G401 (cell line): Measurements from ENCODE around the gene TMEM108. TPM values are rescaled to one million over a fixed set of nuclear protein-coding genes. Genes with fewer than 3 reads are reported as not detected.

Source experiments
- DNase-seq: peaks from one replicate; pipeline ENCODE4 v3.0.0-alpha.2; 2015; ENCODE audit warnings: low spot score
- in situ Hi-C: cut with HindIII; loops from 2 replicates; pipeline ENCODE4 v1.10.0; 2016; ENCODE audit warnings: low sequenced_read_pairs, mixed read lengths
- total RNA-seq: library from RNA; depleted of rRNA; stranded (reverse); fragments of >200 nt; shearing (Covaris generic); gene quantifications from 2 replicates; pipeline ENCODE4 v1.2.3, GENCODE V29; 2014

The TMEM108 gene
- total RNA-seq, 1 experiment from 2014 or later: not detected

DNA sequence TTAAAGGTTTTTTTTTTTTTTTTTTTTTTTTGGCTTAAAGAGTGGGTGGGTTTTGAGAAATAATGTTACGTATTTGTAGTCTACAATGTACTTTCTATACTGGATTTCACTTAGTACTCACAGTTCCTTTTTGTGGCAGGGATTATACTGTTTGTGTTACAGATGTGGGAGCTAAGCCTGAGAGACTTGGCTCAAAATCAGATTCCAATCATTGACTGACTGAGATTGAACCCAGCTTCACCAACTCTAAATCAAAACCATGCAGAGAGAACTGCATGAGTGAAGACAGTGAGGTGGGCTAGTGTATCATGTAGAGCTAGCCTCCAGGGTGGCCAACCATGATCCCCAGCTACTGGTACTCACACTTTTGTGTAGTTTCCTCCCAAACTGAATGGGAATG lies 68.0 kb downstream of the TMEM108 start:
- no peak for DNase-seq
- in situ Hi-C loops: no loop called here

DNA sequence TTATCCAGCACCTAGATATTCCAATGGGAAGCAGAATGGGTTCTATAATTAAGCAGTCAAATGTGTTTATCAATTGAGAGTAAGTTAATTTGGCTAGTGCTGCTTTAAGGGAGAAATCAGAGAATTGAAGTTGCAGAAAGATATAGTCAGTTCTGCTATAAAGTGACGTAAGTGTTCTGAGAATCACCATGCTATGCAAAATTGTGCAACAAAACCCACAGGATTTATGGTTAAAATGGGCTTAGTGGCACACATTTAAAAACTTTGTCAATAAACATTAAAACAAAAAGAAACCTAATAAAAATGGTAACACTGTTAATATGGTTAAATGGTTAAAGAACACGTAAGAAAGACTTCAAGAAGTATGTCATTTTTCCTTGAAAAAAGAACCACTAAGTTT lies 74.5 kb downstream of the TMEM108 start:
- in situ Hi-C loops: no loop called here
- DNase-seq: no peak

DNA sequence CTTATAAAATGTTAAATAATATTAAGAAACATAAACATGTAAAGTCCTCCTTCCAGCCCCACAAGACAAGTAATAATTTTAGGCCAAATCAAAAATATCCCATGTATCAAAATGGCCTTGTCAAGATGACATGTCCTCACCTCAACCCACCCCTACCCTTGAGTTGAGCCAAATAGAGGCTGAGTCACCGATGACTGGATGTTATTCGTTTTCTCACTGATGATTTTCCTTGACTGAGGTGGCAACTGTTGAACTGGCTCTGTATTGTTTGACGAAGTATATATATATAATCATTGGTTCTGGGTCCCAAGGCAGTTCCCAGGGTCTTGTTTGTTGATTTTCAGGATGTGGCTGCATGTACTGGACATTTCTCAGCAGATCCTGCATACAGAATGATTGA lies 75.3 kb downstream of the TMEM108 start:
- in situ Hi-C loops: no loop called here
- DNase-seq: no peak

DNA sequence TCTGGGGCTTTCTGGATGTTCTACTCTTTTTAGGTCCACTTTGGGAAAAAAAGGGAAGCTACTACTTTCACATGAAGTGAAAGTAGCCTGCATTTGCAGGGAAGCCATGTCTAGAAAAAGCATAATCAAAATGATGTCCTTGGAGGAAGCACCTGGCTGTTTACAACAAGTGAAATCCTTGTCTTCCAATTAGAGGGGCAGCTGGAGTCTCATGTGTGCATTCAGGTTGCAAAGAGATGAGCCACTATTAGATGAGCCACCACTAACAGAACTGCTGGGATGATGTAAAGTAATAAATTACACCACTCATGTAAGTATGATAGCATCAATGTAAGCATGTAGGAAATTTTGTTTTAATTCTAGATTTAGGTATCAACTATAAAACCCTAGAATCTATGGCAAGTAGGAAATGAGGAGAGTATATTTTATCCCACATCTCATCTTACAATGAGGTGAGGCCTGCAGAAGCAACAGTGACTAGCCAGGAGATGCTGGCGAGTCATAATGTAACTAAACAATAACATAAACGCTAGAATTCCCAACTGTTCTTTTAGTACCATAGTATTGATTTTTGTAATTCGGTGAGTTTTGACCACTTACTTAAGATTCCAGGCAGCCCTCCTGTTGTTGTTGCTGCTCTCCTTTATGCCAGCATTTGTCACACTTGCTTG lies 75.9 kb downstream of the TMEM108 start:
- in situ Hi-C loops: no loop called here
- no peak for DNase-seq

DNA sequence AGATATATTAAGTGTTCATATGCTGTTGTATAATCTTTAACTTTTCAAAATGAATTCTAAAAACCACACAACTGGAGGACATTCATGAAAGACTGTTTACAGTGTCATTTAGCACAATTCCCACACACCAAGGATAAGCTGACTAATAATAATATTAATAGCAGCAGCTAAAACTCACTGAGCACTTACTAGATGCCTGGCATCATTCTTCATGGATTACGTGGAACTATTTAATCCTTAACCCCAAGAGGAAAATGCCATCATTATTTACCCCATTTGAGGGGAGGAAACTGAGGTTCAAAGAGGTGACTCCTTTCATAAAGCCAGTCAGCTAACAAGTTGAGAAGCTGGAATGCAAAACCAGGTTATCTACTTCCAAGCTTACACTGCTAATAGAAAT lies 77.0 kb downstream of the TMEM108 start:
- DNase-seq: no peak
- in situ Hi-C loops: no loop called here

DNA sequence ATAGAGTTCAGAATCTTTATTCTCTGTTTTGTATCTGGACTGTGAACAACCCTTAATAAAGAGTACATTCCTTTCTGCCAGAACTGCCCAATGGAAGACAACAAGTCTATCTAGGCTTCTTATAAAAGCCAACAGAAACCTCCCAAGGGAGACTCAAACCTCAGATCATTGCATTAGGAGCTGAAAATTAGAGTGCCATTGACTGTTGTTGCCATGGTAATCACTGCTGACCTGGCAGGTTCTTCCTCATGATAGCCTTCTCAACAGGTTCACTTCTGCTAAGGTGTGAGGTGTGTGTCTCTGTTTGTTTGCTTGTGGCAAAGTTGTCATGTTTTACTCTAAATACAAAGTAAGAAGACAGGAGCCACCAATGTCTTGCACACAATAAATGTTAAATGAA lies 79.2 kb downstream of the TMEM108 start:
- in situ Hi-C loops: no loop called here

DNA sequence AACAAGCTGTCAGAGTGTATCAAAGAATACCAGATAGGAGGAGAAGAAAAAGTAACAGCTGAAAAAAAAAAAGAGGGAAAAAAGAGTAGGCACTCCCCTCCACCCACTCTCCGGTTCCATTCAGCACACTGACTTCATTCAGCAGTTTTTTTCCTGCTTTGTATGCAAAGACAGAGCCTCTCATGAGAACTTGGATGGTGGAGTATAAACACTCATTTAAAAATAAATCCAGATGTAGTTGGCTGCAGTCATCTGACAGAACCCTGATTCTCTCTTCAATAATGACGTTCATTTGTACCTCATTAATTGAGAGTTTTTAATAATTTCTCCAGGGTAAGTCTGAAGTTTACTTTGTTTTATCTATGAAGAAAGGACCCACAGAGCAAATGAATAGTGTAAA lies 81.0 kb downstream of the TMEM108 start:
- no peak for DNase-seq
- in situ Hi-C loops: no loop called here

More for the DNA sequence above, 79.2 kb downstream of the TMEM108 start:
- DNase-seq: no peak

DNA sequence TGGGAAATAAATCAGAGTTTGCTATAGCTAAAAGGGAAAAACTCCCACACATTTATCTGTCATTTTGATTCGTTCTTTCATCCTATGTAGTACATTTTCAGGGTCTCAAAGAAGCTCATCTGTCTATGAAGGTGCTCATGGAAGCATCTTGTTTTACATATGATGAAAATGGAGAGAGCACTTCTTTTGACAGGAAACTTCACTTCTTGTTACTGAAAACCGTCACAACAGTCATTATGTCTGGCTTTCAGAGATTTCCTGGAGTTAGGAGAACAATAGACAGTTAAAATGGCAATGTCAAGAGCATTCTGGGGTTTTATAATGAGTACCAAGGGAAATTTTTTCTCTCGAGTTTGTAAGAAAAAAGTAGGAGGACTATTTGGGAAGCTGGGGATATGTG lies 83.3 kb downstream of the TMEM108 start:
- in situ Hi-C loops: no loop called here
- no peak for DNase-seq

DNA sequence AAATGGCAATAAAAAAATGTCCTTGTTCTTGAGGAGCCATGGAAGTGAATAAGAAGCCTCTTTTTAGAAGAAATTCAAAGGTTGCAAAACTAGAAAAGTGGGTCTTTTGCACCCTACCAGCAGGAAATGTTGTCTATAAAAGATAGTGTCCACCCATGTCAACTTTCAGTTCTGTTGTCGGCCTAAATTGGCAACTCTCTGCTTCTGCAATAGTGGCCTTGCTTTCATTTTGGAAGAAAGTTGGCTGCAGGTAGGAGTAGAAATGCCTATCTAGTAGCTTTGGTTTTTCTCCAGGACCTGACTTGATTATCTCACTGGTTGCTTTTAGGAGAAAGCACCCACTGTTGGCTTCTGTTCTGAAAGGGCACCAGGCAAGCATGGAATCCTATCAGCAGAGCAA lies 85.4 kb downstream of the TMEM108 start:
- DNase-seq: no peak
- in situ Hi-C loops: no loop called here

DNA sequence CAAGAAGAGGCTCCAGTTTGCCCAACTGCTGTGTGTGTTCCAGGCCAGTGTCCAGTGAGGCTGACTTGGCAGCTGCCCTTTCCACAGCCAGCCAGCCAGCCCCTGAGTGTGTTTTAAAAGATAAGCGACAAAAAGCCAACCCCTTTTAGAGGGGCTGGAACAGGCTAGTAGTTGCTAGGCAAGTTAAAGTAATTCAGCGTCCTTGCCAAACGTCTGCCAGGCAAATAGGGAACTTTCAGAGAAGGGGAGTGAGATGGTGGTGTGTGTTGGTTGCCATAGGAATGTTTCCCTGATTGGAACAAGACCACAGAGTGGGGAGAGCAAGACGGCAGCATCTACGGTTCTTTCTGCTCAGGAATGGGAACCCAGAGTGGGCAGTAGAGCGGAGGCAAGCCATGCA lies 86.3 kb downstream of the TMEM108 start:
- in situ Hi-C loops: no loop called here
- DNase-seq: peak; percentile 38

DNA sequence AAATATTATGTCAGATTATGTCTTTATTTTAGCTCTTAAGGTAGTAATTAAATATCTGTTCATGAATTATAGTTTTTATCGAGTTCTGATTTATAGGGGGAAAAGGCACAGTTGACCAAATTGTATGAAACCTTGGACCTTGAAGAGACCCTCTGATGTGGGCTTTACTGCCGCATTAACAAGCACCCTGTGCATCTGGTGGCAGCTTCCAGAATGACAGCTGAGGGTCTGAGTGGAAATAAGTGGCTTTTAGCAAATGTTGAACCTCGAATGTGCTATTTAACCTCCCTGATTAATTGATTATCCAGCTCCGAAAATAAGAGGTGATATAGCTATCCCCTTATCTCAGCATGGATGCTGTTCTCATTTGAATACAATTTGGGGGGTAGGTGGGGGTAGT lies 87.0 kb downstream of the TMEM108 start:
- DNase-seq: no peak
- in situ Hi-C loops: no loop called here

DNA sequence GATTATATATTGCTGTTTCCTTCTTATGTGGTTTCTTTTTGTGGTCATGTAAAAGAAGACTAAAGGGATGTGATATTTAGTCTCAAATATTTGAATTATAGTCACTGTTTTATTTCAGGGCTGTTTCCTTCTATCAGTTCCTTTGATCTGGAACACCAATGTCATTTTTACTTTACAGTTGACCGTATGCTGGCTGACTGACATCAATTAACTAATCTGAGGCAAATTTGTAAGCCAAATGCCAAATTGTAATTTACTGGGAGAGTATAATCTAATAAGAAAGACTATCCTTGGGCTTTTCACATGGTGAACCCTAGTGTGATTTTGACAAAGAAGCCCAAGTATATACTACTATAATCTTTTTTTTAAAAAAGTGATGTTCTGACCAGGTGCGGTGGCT lies 87.6 kb downstream of the TMEM108 start:
- no peak for DNase-seq
- in situ Hi-C loops: no loop called here

DNA sequence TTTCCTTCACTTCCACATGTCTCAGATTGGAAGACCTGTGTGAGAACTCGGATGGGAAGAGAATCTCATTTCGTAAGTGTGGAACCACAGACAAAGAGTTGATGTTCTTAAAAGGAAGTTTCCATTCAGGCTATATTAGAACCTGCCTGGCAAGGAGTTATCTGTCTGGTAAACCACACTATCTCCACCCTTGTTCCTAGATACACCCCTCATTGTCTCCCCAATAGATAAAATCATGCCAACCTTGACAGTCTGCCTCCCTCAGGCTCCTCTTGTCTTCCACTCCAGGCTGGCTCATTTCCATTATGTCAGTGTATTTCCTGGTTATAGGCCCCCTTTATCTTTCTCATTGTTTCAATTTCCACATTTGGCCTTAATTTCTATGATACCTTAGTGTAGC lies 89.2 kb downstream of the TMEM108 start:
- in situ Hi-C loops: no loop called here
- DNase-seq: no peak

DNA sequence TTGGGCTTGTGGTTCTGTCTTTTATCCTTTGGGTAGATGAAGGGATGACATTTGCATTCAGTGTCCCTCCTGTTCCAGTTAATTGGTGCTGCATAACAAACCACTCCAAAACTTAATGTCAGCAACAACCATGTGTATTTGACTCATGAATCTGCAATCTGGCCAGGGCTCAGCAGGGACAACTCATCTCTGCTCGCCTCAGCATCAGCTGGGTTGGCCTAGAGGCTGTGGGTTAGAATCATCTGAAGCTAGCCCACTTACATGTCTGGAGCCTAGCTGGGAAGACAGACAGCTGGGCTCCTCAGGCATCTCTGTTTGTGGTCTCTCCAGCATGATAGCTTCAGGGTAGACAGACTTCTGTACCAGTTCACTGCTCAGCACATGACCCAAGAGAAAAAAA lies 92.0 kb downstream of the TMEM108 start:
- DNase-seq: no peak
- in situ Hi-C loops: no loop called here

DNA sequence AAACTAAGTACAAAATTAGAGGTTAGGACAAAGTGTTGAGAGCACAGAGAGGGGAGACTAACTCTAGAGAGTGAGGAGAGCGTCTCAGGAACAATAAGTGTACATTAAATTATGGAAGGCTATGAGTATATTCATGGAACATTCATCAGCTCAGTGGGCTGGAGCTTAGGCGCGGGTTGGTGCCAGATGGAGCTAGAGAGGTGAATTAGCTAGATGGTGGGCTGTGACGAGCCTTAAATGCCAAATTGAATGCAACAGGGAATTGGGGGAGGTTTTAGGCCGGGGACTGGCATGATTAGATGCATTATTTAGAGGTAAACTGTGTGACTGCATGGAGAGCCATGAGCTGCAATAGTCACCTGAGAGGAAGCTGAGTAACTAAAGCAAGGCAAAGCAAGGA lies 97.1 kb downstream of the TMEM108 start:
- in situ Hi-C loops: no loop called here
- DNase-seq: no peak

DNA sequence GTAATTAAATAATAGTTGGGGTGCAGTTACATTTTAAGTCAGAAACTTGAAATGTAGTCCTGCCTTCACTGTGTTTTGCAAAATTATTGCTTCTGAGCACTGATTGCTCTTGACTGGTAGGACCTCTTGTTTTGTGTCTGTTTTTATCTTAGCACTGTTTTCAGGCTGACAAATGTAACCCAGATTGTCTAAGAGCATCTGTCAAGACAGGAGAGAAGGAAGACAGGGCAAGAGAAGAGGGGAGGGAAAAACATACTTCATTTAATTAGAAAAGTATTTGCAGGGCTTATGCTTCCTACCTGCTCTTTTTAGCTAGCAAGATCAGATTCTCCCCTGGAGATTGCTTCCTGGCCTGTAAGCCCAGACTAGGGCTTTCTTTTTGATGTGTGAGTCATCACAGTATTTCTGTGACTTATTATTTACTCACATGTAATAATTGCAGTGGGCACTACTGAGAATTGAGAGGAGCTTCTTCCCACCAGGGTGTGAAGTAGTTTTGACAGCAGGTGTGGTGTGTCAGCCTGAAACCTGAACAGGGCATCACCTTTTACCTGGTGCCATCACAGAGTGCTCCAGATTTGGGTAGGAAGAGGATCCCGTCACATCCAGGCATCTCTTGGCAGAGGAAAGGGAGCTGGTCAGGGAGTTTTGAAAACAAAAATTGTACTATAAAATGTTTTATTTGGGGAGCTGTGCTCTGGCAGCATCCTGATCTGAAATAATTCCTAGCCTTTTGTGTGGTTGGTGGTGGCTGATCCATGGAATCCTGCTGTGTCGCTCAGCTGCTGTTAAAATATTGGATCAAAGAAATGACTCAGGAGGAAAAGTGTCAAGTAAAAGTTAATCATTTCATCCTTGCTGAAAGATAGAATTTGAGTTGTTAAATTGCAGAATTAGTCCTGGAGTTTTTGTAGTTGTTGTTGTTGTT lies 98.2 kb downstream of the TMEM108 start:
- in situ Hi-C loops: no loop called here
- no peak for DNase-seq

DNA sequence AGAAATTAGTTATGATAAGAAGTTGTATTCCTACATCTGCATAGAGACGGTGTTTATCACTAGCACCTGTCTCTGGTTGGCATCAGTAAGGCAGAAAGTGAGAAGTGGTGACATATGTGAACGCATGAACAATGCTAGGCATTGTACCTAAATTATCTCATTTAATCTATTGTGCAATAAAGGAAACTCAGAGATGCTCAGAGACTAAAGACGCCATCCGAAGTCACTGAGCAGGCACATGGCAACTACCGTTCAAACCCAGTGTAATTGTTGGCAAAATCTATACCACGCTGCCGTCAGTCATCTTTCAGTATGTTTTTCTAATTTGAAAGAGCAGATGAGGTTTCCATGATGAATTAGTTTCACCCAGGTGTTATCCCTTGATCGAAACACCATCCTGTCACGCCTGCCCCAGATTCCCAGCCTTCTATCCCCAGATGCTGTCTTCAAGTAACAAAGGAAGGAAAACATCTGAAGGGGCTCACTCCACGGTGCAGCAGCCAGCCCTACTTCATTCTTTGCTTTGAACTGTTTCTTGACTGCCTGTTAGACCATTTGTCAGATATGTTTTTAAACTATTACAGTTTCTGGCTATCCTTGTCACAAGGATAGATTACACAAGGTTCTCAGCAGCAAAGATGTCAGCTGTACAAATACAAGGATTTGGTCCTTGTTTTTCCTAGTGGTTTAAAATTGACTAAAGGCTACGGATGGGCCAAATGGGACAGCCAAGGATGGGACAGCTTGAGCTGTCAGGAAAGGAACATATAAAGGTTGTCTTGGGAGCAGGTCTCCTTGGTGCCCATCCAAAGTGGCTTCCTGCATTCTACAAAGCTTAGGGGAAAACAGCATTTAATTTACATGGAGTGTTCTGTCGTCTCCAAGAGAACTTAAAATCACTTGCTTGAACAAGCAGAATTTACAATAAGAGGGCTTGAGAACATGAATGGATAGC lies 99.1 kb downstream of the TMEM108 start:
- in situ Hi-C loops: no loop called here

DNA sequence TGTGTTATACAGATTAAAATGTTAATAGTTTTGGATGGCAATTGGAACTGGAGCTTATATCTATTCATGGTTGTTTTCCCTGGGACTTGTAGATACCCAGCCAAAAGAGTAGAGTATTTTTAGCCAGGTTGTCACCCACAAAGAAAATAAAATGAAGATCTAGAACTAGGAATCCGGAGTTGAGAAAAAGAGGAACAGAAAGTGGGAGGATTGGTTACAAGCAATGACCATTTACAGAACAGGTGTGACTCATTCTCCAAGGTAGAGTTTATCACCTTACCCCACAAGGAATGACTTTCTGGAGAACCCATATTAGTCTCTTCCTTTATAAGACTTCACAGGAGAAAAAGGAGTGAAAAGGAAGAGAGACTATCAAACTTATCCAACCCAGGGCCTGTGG lies 99.8 kb downstream of the TMEM108 start:
- no peak for DNase-seq
- in situ Hi-C loops: no loop called here

More for the DNA sequence above, 99.1 kb downstream of the TMEM108 start:
- DNase-seq: no peak

DNA sequence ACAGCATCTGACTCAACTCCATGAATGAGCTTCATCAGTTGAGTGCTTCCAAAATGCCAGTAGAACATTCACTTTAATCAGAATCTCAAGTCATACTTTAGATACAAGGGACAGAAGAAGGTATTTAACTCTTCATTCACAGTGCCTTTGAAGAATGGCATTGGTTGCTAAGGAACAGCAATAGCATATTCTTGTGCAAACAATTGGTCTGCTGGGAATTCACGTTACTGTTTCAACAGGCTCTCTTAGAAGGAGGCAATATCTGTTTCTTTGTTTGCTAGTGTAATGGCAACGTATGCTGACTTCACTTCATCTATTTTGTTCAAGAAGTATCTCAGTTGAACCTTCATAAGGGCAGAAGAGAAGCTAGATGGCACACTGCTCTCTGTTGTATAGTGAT lies 113.9 kb downstream of the TMEM108 start:
- no peak for DNase-seq

More for the DNA sequence above, 113.9 kb downstream of the TMEM108 start:
- in situ Hi-C loops: no loop called here
